GM08714 (cell line): Measurements from ENCODE around the gene S100A5.
A peak's percentile ranks its signal among the peaks of the same experiment; 100 is the strongest.

ENCODE experiments used
- H3K4me3 ChIP-seq: fragments of 200-500 bp; sonication (Bioruptor generic); 2 replicates; pipeline ENCODE4 v1.5.1; 2014; ENCODE audit warnings: mild to moderate bottlenecking, low read length, inconsistent platforms
- ZNF274 ChIP-seq: IDR thresholded peaks from 2 replicates; pipeline ENCODE4 v1.6.1; 2012; ENCODE audit warnings: mild to moderate bottlenecking, low read depth, low read length

S100A5 gene

DNA sequence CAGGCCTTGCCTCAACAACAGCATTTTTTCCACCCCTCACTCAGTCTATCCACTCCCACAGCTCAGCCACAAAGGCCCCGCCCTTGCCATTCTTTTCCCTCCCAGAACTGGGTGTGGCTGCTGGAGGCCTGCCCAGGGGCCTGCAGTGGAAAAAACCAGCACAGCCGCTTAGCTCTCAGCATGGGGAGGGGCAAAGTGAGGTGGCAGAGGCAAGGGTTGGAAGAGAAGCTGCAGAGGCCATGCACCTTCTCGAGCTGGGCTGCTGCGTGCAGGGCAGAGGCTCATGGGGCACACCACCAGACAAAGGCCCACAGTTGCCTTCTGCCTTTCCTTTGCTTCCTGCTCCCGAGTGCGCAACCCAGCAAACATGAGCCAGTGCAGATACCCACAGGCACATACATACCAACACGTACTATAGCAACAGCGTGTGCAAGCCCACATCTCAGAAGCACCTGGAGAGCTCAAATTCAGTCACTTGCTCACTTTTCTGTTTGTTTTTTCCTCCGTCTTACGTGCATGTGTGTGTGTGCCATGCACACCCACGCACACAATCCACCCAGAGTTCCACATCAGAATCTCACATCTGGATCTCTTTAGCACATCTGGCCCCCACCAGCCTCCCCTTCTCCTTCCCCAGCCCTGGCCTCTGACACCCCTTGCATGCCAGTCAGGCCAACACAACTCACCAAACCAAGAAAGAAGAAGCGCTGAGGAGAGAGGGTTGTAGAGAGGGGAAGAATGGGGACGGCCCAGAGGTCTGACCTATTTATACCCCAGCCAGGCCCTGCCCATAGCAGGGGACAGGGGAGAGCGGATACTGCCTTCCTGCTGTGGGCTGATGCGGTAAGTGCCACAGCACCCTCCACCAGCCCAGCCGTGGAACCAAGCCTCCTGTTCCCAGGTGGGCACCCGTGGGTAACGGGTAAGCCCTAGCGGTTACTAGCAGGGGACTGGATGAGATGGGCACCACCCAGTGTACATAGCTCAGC, 4.6 kb upstream of the S100A5 start, which contains the start of gene S100A4:
S100A4 (minus strand) TSS at position 740 of the 989 bp plus-strand sequence. CDS start 1,012 bp downstream, outside the sequence.
- no peak for TF ChIP-seq ZNF274
- H3K4me3 ChIP-seq: no peak within 1 kb of the TSS; the same call in 1 of the 2 replicates

DNA sequence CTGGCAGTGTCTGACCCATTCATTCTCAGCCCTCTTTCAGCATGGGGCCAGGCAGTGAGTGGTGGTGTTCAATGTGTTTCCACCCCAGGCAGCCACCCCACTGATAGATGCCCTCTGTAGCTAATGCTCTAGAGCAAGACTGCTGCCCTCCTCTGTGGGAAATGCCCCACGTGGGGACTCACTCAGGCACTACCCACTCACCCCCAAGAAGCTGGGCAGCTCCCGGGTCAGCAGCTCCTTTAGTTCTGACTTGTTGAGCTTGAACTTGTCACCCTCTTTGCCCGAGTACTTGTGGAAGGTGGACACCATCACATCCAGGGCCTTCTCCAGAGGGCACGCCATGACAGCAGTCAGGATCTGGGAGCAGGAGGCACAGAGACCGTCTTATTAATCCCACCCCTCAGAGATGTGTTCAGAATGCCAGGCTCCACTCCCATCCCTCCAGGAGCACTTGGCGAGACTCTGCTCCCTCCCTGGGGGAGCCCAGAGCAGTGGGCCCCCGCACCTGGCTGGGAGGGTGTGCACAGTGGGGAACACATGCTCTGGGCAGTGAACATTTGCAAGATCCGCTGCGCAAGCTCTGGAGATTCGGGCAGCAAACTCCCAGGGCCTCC, 3.8 kb upstream of the S100A5 start:
- TF ChIP-seq ZNF274: no peak
- H3K4me3 ChIP-seq: no peak overlapping the region

DNA sequence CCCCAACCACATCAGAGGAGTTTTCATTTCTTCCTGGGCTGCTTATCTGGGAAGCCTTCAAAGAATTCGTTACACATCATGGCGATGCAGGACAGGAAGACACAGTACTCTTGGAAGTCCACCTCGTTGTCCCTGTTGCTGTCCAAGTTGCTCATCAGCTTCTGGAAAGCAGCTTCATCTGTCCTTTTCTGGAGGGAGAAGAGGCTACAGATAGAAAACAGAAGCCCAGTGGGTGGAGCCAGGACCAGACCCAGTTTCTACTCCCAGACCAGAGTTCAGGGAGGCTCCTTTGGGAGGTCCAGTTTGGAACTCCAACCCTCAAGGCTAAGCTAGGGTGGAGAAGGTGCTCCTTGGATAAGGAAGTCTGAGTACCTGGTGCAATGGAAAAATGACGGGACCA, 3.0 kb upstream of the S100A5 start:
- no peak for TF ChIP-seq ZNF274

DNA sequence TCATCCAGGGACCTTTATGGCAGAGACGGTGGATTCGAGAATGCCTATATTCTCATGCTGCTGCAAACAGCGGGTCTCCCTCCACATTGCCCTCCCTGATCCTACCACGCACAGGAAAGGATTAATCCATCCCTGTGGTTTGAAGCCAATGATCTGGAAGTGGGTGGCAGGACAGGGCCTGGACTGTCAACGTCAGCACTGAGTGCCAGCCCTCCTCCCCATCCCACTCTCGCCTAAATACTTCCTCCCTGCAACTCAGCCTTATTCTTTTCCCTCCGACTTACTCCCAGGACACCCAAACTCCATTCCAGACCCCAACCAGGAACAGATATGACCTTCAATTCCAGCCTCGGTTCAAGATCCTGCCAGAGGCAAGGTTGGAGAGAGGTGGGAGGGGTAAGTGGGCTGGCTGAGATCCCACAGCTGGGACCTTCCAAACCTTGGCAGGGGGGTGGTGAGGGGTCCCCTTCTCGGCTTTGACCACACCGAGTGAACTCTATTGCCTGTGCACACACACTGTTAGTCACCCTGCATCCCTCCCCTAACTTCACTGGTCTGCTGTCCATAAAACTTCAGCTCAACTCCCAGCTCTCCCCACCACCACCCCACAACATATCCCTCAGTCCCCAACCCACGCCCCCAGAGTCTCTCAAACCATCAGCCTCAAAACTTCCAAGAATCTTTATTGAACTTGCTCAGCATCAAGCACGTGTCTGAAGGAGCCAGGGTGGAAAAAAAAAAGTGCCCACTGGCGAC, 2.4 kb upstream of the S100A5 start:
- H3K4me3 ChIP-seq: no peak overlapping the region
- TF ChIP-seq ZNF274: no peak

More for the DNA sequence above, 3.0 kb upstream of the S100A5 start:
- no peak overlapping the region for H3K4me3 ChIP-seq

DNA sequence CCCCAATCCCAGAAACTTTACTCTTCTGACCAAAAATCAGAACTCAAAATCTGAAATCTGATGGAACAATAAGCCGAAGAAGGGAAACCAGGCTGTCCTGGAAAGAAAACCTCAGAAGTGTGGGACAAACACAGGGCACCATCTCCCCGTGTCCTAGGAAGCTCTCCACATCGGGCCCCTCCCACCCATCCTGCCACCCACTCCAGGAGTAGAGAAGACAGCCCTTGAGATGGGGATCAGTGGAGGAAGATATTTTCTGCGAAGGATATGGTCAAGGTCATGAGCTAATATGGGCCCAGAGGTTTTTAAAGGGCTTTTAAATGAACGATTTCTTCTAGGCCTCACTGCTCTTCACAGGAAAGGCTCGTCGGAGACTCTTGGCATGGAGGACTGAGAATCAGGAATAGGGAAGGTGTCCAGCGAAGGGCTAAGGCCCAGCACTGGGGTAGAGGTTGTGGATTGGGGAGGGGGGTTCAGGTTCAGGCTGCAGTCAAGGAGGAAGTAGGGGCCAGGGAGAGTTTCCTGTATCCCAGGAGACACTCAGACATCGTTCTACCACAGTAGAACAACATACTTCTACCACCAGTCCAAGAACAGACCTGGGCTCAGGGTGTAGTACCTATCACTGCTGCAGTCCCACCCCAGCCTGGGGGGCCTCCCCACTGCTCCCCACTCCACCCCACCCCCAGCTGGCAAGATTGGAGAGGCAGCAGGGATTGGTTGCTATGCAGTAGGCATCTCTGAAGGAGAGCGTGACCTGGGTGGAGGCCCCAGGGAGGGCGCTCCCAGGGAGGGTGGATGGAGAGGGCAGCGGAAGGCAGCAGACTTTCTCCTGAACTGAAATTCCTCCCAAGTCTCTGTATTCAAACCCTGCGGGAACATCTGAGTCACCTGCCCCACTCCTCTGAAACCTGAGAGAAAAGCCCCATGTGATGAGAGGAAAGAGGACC, 1.2 kb upstream of the S100A5 start:
- no peak overlapping the region for H3K4me3 ChIP-seq
- no peak for TF ChIP-seq ZNF274

DNA sequence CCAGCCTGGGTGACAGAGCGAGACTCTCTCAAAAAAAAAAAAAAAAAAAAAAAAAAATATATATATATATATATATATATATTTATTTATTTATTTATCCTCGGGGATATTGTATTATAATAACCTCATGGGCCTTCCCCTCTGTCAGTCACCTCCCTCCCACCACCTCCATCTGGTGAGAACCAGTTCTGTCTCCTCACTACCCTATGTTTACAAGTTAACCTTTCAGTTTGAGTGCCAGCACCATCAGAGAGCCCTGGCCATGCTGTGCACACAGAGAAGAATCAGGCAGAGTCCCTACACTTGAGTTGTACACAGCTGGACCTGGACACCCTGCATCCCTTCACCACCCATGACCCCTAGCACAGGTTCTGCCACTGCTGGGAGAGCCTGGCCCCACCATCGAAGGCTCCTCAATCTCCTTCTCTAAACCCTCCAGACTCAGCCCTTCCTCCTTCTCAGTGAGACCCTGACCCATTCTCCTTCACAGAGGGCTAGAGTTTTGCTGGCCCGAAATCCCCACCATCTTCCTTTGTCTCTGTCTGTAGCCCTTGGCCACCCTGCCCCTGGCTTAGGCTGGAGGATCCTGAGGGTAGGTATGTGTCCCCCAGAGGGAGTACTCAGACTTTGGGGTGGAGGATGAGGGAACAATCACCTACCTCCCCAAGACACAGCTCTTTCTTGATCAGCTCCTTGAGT, 1.2 kb downstream of the S100A5 start:
- H3K4me3 ChIP-seq: no peak overlapping the region
- TF ChIP-seq ZNF274: no peak

DNA sequence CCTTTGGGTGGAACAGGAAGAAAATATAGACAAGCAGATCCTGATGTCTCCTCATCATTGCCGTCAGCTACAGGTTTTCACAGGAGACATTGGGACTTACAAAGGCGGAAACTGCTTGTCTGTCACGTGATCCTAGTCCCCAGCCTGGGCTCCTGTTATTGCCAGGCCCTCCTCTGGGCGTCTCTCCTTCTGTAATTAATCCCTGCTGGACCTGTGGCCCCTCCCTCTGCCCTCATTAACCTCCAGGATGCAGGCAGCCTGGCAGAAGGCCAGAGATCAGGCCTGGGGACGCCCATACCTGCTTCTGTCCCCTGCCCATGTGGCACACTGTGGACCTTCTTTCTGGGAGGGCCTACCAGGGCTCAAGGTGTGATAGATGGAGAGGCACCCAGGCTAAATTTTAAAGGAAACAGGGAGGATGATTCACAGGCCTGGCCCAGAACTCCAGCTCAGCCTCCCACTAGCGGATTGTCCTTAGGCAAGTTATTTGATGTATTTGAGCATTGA, 2.4 kb downstream of the S100A5 start:
- TF ChIP-seq ZNF274: no peak
- H3K4me3 ChIP-seq: no peak overlapping the region

DNA sequence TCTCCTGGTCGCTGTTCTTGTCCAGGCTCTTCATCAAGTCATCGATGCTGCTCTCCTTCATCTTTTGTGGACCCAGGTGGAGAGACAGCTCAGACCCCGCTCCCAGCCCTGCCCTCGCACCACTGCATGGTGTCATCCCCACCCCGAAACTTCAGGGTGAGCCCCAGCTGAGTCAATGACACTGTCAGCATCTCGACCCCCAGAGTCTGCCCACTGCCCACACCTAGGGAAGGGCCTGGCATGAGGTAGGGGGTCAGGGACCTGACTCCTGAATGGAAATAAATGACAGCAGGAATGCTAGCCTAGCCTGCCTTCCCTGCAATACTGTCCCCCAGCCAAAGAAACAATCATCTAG, 3.4 kb downstream of the S100A5 start:
- no peak for TF ChIP-seq ZNF274

DNA sequence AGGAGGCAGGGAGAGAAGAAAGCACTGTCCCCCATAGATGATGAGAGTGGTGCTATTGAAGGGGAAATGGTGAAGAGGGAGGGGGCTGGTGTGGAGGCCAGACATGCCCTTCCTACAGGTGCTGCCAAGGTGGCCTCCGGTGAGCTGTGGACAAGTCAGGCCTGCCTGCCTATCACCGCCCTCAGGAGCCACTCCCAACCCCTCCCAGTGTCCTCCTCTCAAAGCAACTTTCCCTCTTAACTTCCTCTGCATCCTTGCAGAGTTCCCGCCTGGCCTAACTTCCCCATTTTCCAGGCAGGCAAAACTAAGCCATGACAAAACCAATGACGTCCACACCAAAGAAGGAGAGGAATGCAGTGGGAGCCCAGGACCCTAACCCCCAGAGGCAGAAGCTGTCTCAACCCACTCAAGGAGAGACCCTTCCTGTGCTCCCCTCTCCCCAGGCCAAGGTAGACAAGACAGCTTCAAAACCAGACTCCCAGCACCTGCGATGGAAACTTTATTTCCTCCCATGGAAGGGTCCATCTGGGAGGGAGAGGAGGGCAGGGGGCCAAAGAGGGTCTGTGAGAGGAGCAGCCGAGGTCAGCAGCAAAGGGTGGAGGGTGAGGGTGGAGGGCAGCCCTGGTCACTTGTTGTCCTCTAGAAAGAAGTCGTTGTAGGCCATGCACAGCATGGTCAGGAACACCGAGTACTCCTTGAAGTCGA, 3.9 kb downstream of the S100A5 start:
- no peak for TF ChIP-seq ZNF274
- no peak overlapping the region for H3K4me3 ChIP-seq

More for the DNA sequence above, 3.4 kb downstream of the S100A5 start:
- no peak overlapping the region for H3K4me3 ChIP-seq

DNA sequence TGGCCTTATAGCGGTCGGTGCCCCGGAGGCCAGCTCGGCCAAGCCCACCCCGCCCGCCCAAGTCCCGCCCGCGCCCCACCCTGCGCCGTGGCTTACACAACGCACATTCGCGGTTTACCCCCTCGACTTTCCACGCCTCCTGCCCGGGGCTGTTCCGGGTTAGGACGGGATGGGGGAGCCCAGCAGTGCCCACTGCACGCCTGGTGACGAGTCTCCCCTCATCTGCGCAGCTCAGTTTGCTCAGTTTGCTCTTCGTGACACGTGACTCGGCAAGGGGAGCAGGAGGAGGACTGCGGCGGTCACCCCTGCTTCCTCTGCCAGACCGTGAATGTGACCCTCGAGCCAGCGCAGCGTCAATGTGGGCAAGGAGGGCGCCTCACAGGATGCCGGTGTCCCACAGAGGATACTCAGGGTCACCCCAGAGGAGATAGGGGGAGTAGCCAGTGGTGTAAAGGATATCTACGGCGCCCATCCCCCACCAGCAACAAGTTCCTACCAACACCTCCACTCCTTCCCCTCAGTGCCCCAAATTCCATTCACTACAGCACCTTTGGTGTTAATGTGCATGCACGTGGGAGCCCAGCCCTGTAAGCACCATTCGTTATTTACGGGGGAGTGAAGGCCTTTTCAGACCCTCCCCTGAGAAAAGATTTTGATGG, 4.6 kb downstream of the S100A5 start:
- no peak for TF ChIP-seq ZNF274
- peak overlapping the region; percentile 38; the same call in 1 of the 2 replicates for H3K4me3 ChIP-seq

DNA sequence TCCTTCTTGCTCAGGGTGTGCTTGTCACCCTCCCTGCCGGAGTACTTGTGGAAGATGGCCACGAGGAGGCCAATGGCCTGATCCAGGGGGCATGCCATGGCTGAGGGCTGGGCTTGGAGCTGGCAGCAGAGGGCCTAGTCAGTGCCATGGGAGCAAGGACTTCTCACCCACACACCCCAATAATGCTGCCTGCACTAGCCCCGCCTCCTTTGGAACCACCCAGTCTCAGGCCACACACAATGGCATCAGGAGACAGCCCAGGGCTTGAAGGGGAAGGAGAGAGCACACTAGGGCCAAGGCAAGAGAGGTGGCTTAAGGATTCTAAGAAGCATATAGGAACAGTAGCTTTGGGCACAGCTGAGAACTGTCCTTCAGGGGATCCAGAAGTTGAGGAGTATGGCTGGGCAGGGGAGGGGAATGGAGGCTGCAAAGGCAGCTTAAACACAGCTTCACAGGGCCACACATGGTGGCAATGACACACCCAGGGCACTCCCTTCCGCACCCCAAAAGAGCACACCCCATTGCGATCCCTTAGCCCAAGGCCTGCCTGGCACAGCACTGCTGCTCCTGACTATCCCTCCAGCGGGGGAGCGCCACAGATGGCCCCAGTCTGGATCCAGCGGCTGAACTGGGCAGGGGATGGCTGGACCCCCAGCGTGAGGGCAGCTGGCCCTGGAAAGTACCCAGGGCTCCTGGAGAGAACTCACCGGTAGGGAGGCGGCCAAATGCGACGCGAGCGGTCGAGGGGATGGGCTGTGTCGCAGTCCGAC, 5.3 kb downstream of the S100A5 start, which contains the start of gene S100A6:
S100A6 (minus strand) TSS at position 750 of the 770 bp plus-strand sequence; CDS start at position 98, 652 bp downstream.
- H3K4me3 ChIP-seq: peak within 1 kb of the TSS; percentile 38; the same call in 1 of the 2 replicates
- TF ChIP-seq ZNF274: no peak
